Astrocyte (in vitro differentiated cells and primary cell): ENCODE measurements around the gene NUDT12.

Experiments used
- CTCF ChIP-seq: IDR thresholded peaks from 2 replicates; pipeline ENCODE4 v1.5.1; 2011; ENCODE audit warnings: low read depth, mild to moderate bottlenecking, inconsistent platforms, low read length, moderate library complexity; ENCODE audit not compliant: insufficient read depth
- EZH2 ChIP-seq: IDR thresholded peaks from 2 replicates; pipeline ENCODE4 v1.6.1; 2012; ENCODE audit warnings: mild to moderate bottlenecking, low read length, inconsistent platforms; ENCODE audit not compliant: insufficient read depth

GRCh38 chr5:103532086-103532734 lies 30.4 kb downstream of the NUDT12 start:
- TF ChIP-seq EZH2 = no peak
- TF ChIP-seq CTCF = no peak
